SU-DHL-6 (cell line): ENCODE results near the gene NEK11.

Source experiments
- H2AFZ ChIP-seq: fragments of 200-600 bp; sonication (generic); 2 replicates; pipeline ENCODE4 v1.6.1; 2014; ENCODE audit warnings: low read depth, mild to moderate bottlenecking, moderate library complexity, mixed read lengths, antibody characterized with exemption, low read length; ENCODE audit not compliant: severe bottlenecking
- H3F3A ChIP-seq: fragments of 200-600 bp; shearing (Covaris generic); 2 replicates; pipeline ENCODE4 v1.6.0; 2016; ENCODE audit warnings: antibody characterized with exemption, mild to moderate bottlenecking; ENCODE audit not compliant: insufficient read depth
- H3K27ac ChIP-seq: fragments of 200-600 bp; sonication (generic); 2 replicates; pipeline ENCODE4 v1.5.1; 2016; ENCODE audit warnings: low read depth, mild to moderate bottlenecking, low read length, moderate library complexity, mixed read lengths
- H3K27me3 ChIP-seq: fragments of 200-600 bp; sonication (generic), shearing (Covaris generic); 2 replicates; pipeline ENCODE4 v1.6.0; 2014; ENCODE audit warnings: mild to moderate bottlenecking, low read length
- H3K36me3 ChIP-seq: fragments of 200-600 bp; sonication (generic); 2 replicates; pipeline ENCODE4 v1.6.1; 2014; ENCODE audit warnings: mild to moderate bottlenecking, low read length, mixed read lengths
- H3K4me2 ChIP-seq: fragments of 300-600, 200-600 bp; shearing (Covaris generic), sonication (generic); 2 replicates; pipeline ENCODE4 v1.6.0; 2014; ENCODE audit warnings: low read length, low read depth, mild to moderate bottlenecking; ENCODE audit not compliant: poor library complexity, severe bottlenecking
- H3K4me3 ChIP-seq: fragments of 200-600 bp; sonication (generic); 2 replicates; pipeline ENCODE4 v1.5.1; 2014; ENCODE audit warnings: antibody characterized with exemption, low read length, mild to moderate bottlenecking, mixed read lengths; ENCODE audit not compliant: insufficient read depth, poor library complexity, severe bottlenecking
- H3K79me2 ChIP-seq: fragments of 200-600 bp; sonication (generic); 2 replicates; pipeline ENCODE4 v1.6.1; 2014; ENCODE audit warnings: mild to moderate bottlenecking, low read length, moderate library complexity; ENCODE audit not compliant: insufficient read depth
- H3K9ac ChIP-seq: fragments of 200-600 bp; sonication (generic); 2 replicates; pipeline ENCODE4 v1.7.0; 2014; ENCODE audit warnings: mild to moderate bottlenecking, low read length
- H3K9me2 ChIP-seq: fragments of 200-600 bp; sonication (generic); replicated peaks from 2 replicates; pipeline ENCODE4 v1.6.1; 2014; ENCODE audit warnings: low read length; ENCODE audit not compliant: insufficient read depth
- H3K9me3 ChIP-seq: fragments of 200-600 bp; sonication (generic); 2 replicates; pipeline ENCODE4 v1.6.1; 2014; ENCODE audit warnings: low read length, mixed read lengths; ENCODE audit not compliant: insufficient read depth
- H4K20me1 ChIP-seq: fragments of 200-600 bp; sonication (generic); 2 replicates; pipeline ENCODE4 v1.6.1; 2014; ENCODE audit warnings: low read depth, mild to moderate bottlenecking, antibody characterized with exemption, low read length, moderate library complexity, mixed read lengths
- EZH2phosphoT487 ChIP-seq: fragments of 200-600 bp; sonication (generic), shearing (Covaris generic); conservative IDR thresholded peaks from 2 replicates; pipeline ENCODE4 v1.6.1; 2018; ENCODE audit warnings: mild to moderate bottlenecking, antibody characterized with exemption, low read length, moderate library complexity, mixed read lengths
- TF ChIP-seq, protein P1 (sequence below): fragments of 200-600 bp; sonication (generic); IDR thresholded peaks from one replicate; pipeline ENCODE4 v1.5.1; 2017; ENCODE audit warnings: antibody characterized with exemption, mild to moderate bottlenecking, low read length, moderate library complexity; ENCODE audit not compliant: insufficient read depth, poor library complexity, severe bottlenecking

The NEK11 gene

DNA sequence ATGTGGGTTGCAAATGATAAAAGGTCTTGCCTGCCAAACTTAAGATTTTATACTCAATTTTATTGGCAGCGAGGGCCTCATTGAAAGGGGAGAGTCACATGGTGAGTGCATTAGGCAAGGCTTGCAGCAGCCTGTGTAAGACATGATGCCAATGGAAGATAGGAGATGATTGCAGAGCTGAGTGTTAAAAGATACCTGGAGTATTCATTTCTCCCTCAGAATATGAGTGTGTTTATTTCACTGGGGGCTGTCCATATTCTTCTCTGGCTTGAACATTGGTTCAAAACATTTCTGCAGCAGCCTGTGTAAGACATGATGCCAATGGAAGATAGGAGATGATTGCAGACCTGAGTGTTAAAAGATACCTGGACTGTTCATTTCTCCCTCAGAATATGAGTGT, 189.7 kb downstream of the NEK11 start:
- Histone ChIP-seq H3K9me3 (no peaks in the 10 kb centered on the region), H3K36me3 (no peaks in the 10 kb centered on the region), H3K4me2 (no peak overlapping the region), H4K20me1 (no peaks in the 10 kb centered on the region), H2AFZ (no peak overlapping the region), H3K27me3 (no peaks in the 10 kb centered on the region), H3K79me2 (no peaks in the 10 kb centered on the region), H3K27ac (no peak overlapping the region), H3K9ac (no peak overlapping the region), H3K9me2 (no peaks in the 10 kb centered on the region), H3K4me3 (no peak overlapping the region), H3F3A (no peaks in the 10 kb centered on the region)
- TF ChIP-seq, protein P1, sequence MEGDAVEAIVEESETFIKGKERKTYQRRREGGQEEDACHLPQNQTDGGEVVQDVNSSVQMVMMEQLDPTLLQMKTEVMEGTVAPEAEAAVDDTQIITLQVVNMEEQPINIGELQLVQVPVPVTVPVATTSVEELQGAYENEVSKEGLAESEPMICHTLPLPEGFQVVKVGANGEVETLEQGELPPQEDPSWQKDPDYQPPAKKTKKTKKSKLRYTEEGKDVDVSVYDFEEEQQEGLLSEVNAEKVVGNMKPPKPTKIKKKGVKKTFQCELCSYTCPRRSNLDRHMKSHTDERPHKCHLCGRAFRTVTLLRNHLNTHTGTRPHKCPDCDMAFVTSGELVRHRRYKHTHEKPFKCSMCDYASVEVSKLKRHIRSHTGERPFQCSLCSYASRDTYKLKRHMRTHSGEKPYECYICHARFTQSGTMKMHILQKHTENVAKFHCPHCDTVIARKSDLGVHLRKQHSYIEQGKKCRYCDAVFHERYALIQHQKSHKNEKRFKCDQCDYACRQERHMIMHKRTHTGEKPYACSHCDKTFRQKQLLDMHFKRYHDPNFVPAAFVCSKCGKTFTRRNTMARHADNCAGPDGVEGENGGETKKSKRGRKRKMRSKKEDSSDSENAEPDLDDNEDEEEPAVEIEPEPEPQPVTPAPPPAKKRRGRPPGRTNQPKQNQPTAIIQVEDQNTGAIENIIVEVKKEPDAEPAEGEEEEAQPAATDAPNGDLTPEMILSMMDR, result no peak
- TF ChIP-seq EZH2phosphoT487, result no peak

DNA sequence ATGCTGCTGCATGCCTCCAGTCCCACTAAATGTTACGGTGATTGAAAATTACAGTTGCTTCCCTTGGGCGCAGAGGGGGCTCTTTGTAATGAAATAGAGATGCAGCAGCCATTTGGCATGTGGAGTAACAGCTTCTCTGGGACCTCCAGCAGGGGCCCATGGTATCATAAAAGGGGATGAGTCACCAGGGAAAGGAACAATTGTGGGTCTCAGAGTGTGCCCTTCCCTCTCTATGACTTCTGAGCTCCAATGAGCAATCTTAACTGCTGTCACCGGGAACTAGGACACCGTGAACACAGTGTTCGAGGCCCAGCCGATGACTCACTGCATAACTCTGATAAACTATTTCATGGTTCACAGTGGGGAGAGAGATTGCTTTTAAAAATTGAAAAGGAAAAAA, 190.1 kb downstream of the NEK11 start:
- Histone ChIP-seq H3K36me3 (no peaks in the 10 kb centered on the region), H3K9ac (no peak overlapping the region), H3K27me3 (no peaks in the 10 kb centered on the region), H3K4me3 (no peak overlapping the region), H3K4me2 (no peak overlapping the region), H3K9me3 (no peaks in the 10 kb centered on the region), H3K9me2 (no peaks in the 10 kb centered on the region), H3K27ac (no peak overlapping the region), H3F3A (no peaks in the 10 kb centered on the region), H3K79me2 (no peaks in the 10 kb centered on the region), H2AFZ (no peak overlapping the region), H4K20me1 (no peaks in the 10 kb centered on the region)
- TF ChIP-seq EZH2phosphoT487, result no peak

DNA sequence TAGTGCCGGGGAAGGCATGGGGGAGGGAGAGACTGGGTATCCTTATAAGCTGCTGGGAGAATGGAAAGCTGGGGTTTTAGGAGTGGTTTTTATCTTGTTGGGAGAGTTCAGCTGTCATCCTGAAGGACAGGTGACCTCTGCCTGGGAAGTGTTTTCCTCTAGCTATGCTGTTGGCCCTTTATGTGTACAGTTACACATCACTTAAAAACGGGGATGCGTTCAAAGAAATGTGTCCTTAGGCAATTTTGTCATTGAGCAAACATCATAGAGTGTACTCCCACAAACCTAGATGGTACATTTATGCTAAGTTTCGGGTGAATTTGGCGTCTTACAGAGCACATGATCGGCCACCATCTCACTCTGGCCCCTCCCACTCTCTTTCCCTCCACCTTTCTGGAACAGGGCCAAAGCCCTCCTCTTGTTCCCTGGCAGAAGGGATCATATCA, 190.6 kb downstream of the NEK11 start:
- Histone ChIP-seq H3K27me3 (no peaks in the 10 kb centered on the region), H3K4me3 (no peak overlapping the region), H4K20me1 (no peaks in the 10 kb centered on the region), H3K4me2 (no peak overlapping the region), H3K27ac (no peak overlapping the region), H3K9me3 (no peaks in the 10 kb centered on the region), H3K9me2 (no peaks in the 10 kb centered on the region), H3K9ac (no peak overlapping the region), H3K36me3 (no peaks in the 10 kb centered on the region), H2AFZ (no peak overlapping the region), H3K79me2 (no peaks in the 10 kb centered on the region), H3F3A (no peaks in the 10 kb centered on the region)
- TF ChIP-seq, protein P1, result no peak
- no peak for TF ChIP-seq EZH2phosphoT487

DNA sequence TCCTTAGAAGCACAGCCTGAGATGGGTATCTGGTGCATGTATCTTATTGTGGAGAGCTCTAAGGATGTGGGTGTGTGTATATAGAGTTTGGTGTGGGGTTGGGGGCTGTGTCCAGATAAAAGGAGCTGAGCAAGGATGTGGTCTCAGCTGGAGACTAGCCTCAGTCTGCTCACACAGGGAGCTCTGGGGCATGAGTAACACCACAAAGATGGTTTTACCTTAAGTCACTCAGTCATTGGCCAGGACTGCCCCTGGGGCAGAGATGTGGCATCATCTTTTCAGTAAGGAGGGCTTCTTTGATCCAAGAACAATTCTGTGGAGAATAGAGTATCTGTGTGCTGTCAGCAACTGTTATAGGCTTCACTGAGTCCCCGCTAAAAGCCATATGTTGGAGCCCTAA, 191.5 kb downstream of the NEK11 start:
- no peak overlapping the region for H3K4me3 ChIP-seq
- no peak overlapping the region for H3K4me2 ChIP-seq
- H3K9me3 ChIP-seq, result no peaks in the 10 kb centered on the region
- no peak overlapping the region for H2AFZ ChIP-seq
- no peaks in the 10 kb centered on the region for H3K27me3 ChIP-seq
- TF ChIP-seq, protein P1, result no peak
- no peak overlapping the region for H3K27ac ChIP-seq
- H3K9ac ChIP-seq, result no peak overlapping the region
- H3K79me2 ChIP-seq, result no peaks in the 10 kb centered on the region
- H3F3A ChIP-seq, result no peaks in the 10 kb centered on the region
- no peaks in the 10 kb centered on the region for H3K36me3 ChIP-seq
- no peaks in the 10 kb centered on the region for H3K9me2 ChIP-seq
- no peaks in the 10 kb centered on the region for H4K20me1 ChIP-seq
